OCI-LY1 (cell line): ENCODE measurements around the gene CTNNA1.

Source experiments
- H2AFZ ChIP-seq: fragments of 200-600 bp; sonication (generic), shearing (Covaris generic); 2 replicates; pipeline ENCODE4 v1.6.0; 2014; ENCODE audit warnings: antibody characterized with exemption, mild to moderate bottlenecking, low read length
- H3F3A ChIP-seq: fragments of 200-600 bp; sonication (generic), shearing (Covaris generic); 2 replicates; pipeline ENCODE4 v1.6.0; 2014; ENCODE audit warnings: mild to moderate bottlenecking, antibody characterized with exemption, low read length, moderate library complexity; ENCODE audit not compliant: insufficient read depth
- H3K27ac ChIP-seq: fragments of 200-600 bp; sonication (generic); 2 replicates; pipeline ENCODE4 v1.5.1; 2014; ENCODE audit warnings: low read length, mixed run types, mild to moderate bottlenecking, low read depth; ENCODE audit not compliant: poor library complexity, severe bottlenecking
- H3K27me3 ChIP-seq: fragments of 200-600 bp; sonication (generic); 2 replicates; pipeline ENCODE4 v1.6.0; 2014; ENCODE audit warnings: antibody characterized with exemption, mild to moderate bottlenecking, low read length, moderate library complexity; ENCODE audit not compliant: insufficient read depth
- H3K36me3 ChIP-seq: fragments of 200-600 bp; sonication (generic); 2 replicates; pipeline ENCODE4 v1.6.1; 2014; ENCODE audit warnings: mild to moderate bottlenecking, antibody characterized with exemption, low read length, moderate library complexity, mixed read lengths; ENCODE audit not compliant: insufficient read depth
- H3K4me1 ChIP-seq: fragments of 200-600 bp; sonication (generic); 2 replicates; pipeline ENCODE4 v1.5.1; 2014; ENCODE audit warnings: mild to moderate bottlenecking, low read length, moderate library complexity; ENCODE audit not compliant: insufficient read depth, severe bottlenecking
- H3K4me2 ChIP-seq: fragments of 200-600 bp; sonication (generic), shearing (Covaris generic); 2 replicates; pipeline ENCODE4 v1.6.1; 2014; ENCODE audit warnings: low read length
- H3K4me3 ChIP-seq: fragments of 200-600 bp; sonication (generic); 2 replicates; pipeline ENCODE4 v1.5.1; 2014; ENCODE audit warnings: low read length, low read depth, mild to moderate bottlenecking, mixed read lengths; ENCODE audit not compliant: poor library complexity, severe bottlenecking
- H3K79me2 ChIP-seq: fragments of 200-600 bp; shearing (Covaris generic); 2 replicates; pipeline ENCODE4 v1.6.1; 2016; ENCODE audit warnings: mixed run types, low read length, mixed read lengths; ENCODE audit not compliant: insufficient read depth
- H3K9ac ChIP-seq: fragments of 200-600 bp; sonication (generic), shearing (Covaris generic); 2 replicates; pipeline ENCODE4 v1.6.1; 2014; ENCODE audit warnings: mild to moderate bottlenecking, low read length, mixed read lengths
- H3K9me2 ChIP-seq: fragments of 200-600 bp; sonication (generic), shearing (Covaris generic); 2 replicates; pipeline ENCODE4 v1.6.1; 2014; ENCODE audit warnings: low read depth, mild to moderate bottlenecking, low read length, mixed read lengths
- H3K9me3 ChIP-seq: fragments of 200-600 bp; shearing (Covaris generic); 2 replicates; pipeline ENCODE4 v1.6.1; 2014; ENCODE audit warnings: low read length, mixed read lengths
- H4K20me1 ChIP-seq: fragments of 200-600 bp; sonication (generic), shearing (Covaris generic); 2 replicates; pipeline ENCODE4 v1.6.0; 2016; ENCODE audit warnings: mild to moderate bottlenecking, low read length; ENCODE audit not compliant: insufficient read depth
- EZH2 ChIP-seq: fragments of 200-600 bp; sonication (generic), shearing (Covaris generic); IDR thresholded peaks from 2 replicates; pipeline ENCODE4 v1.8.0; 2017; ENCODE audit warnings: borderline replicate concordance, mixed run types, mild to moderate bottlenecking, antibody characterized with exemption, low read length, moderate library complexity, mixed read lengths
- TF ChIP-seq, protein P1 (sequence below): fragments of 200-600 bp; sonication (generic), shearing (Covaris generic); IDR thresholded peaks from 2 replicates; pipeline ENCODE4 v1.5.1; 2017; ENCODE audit warnings: mild to moderate bottlenecking, antibody characterized with exemption, low read length, moderate library complexity, mixed read lengths

CTNNA1 gene

DNA sequence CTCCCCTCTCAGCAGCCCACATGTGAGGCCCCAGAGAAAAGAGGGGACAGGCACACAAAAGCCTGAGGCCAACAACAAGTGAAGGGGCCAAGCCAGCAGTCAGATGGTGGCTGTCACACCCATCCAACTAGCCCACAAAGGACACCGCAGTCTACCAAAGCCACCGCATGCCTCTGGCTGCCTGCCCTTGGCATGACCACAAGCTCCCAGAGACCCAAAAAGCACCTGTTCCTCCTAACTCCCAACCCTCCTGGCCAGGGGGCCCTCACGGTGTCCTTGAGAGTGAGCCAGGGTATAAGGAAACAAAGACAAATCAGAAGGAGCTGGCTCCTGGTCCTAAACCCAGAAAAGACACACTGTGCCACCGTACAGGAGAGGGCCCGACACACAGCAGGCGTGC is 199.7 kb downstream of the CTNNA1 start:
- Histone ChIP-seq H3K79me2 (no peaks in the 10 kb centered on the region), H3K27ac (no peak overlapping the region), H2AFZ (no peak overlapping the region), H3K4me1 (peaks cover 15% of the 10 kb centered on the region), H3K9me2 (no peaks in the 10 kb centered on the region), H3K27me3 (no peaks in the 10 kb centered on the region), H4K20me1 (no peaks in the 10 kb centered on the region), H3K36me3 (no peaks in the 10 kb centered on the region), H3K9me3 (no peaks in the 10 kb centered on the region), H3K4me2 (peak overlapping the region; percentile 6; the same call in 1 of the 2 replicates), H3K4me3 (no peak overlapping the region), H3K9ac (peak overlapping the region; percentile 2; the same call in 1 of the 2 replicates), H3F3A (no peaks in the 10 kb centered on the region)
- TF ChIP-seq, protein P1, sequence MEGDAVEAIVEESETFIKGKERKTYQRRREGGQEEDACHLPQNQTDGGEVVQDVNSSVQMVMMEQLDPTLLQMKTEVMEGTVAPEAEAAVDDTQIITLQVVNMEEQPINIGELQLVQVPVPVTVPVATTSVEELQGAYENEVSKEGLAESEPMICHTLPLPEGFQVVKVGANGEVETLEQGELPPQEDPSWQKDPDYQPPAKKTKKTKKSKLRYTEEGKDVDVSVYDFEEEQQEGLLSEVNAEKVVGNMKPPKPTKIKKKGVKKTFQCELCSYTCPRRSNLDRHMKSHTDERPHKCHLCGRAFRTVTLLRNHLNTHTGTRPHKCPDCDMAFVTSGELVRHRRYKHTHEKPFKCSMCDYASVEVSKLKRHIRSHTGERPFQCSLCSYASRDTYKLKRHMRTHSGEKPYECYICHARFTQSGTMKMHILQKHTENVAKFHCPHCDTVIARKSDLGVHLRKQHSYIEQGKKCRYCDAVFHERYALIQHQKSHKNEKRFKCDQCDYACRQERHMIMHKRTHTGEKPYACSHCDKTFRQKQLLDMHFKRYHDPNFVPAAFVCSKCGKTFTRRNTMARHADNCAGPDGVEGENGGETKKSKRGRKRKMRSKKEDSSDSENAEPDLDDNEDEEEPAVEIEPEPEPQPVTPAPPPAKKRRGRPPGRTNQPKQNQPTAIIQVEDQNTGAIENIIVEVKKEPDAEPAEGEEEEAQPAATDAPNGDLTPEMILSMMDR, result no peak
- no peak for TF ChIP-seq EZH2

DNA sequence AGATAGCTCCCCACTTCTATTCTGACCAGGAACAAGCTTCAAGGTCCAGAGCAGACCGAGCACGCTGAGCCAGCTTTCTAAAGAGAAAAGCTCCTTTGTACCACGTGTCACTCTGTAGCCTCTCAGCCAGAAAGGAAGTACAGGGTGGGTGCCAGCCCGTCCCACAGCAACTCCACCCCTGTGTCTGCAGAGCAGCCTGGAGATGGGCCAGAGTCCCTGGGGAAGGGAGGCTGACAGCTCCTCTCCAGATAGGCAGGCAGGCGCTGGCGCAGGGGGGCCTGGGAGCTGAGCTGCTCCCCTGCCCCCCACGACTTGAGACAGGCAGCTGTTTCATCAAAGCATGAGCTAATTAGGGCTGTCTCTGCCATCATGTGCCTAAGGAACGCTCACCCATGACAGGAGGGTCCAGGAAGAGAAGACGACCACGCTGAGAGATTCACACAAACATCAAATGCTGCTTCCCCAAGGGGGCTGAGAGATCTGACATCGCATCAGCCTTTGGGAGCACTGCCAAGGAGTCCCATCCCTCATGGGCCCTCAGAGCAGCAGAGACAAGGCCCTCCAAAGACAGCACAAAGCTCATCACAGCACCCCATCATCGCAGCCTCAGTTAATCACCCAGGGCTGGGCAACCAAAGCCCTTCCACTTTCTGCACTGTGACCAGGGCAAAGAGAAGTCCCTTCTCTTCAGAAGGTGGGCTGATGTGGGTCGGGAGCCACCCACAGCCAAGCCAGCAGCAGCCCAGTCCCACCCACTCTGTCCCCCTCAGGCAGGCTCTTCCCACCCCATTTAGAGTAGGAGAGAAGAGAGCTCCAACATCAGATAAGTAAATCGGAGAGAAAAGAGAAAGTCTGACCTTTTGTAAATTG is 200.4 kb downstream of the CTNNA1 start:
- Histone ChIP-seq H3K4me1 (peaks cover 15% of the 10 kb centered on the region), H3K4me2 (peak overlapping the region; percentile 6; the same call in 1 of the 2 replicates), H4K20me1 (no peaks in the 10 kb centered on the region), H3K27me3 (no peaks in the 10 kb centered on the region), H3K79me2 (no peaks in the 10 kb centered on the region), H3K9me2 (no peaks in the 10 kb centered on the region), H3F3A (no peaks in the 10 kb centered on the region), H3K9ac (no peak overlapping the region; the same call in 1 of the 2 replicates), H3K9me3 (no peaks in the 10 kb centered on the region), H3K4me3 (no peak overlapping the region), H3K27ac (no peak overlapping the region), H3K36me3 (no peaks in the 10 kb centered on the region), H2AFZ (no peak overlapping the region)
- TF ChIP-seq EZH2, result no peak
- TF ChIP-seq, protein P1, result no peak

DNA sequence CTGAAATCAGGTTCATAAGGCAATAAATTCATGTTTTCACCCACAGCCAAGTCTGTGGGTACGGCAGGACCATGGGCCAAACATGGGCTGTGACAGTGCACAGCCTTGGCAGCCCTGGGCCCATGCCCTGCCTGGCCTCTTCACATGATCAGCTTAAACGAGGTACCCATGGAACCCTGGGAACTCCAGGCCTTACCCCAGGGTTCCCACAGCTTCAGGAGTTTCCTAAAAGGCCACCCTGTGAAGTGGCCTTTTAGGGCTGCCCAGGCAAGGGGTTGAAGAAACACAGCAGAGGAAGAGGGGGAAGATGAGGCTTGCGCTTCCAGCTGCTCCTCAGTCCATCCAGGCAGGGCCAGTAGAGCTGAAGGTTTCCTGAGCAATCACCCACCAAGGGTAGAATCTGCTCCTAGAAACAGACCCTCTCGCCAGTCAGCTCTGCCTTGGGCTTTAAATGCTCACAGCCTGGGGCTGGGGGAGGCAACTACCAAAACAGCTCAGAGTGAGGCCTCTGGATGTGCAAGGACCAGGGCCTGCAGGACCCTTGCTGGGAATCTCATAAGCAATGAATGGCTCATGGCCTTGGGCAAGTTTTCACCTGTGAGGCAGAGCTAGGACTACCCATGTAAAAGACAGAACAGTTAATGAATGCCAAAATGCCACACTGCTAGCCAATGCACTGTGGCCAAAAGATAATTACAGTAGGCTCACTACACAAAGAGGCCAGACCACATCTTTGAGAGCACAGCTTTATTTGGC is 201.2 kb downstream of the CTNNA1 start:
- H3K4me3 ChIP-seq, result no peak overlapping the region
- H3K9ac ChIP-seq, result no peak overlapping the region
- H3K9me2 ChIP-seq, result no peaks in the 10 kb centered on the region
- no peak overlapping the region for H2AFZ ChIP-seq
- peaks cover 15% of the 10 kb centered on the region for H3K4me1 ChIP-seq
- no peaks in the 10 kb centered on the region for H3K27me3 ChIP-seq
- no peak overlapping the region for H3K4me2 ChIP-seq
- no peaks in the 10 kb centered on the region for H4K20me1 ChIP-seq
- H3K36me3 ChIP-seq, result no peaks in the 10 kb centered on the region
- no peaks in the 10 kb centered on the region for H3K9me3 ChIP-seq
- no peaks in the 10 kb centered on the region for H3F3A ChIP-seq
- TF ChIP-seq, protein P1, result no peak
- no peak for TF ChIP-seq EZH2
- no peaks in the 10 kb centered on the region for H3K79me2 ChIP-seq
- H3K27ac ChIP-seq, result no peak overlapping the region
